Lung (tissue), 12 donors: ENCODE measurements around the gene KLHL26. TPM values are rescaled to one million over a fixed set of nuclear protein-coding genes. Genes with fewer than 3 reads are reported as not detected.

Source experiments
- ATAC-seq: fragments of 200-7000 bp; cut with Tn5 transposase; one replicate; pipeline ENCODE4 v1.9.1; 2020; ENCODE audit warnings: moderate number of reproducible peaks; ENCODE audit not compliant: insufficient read depth, low FRiP score
- DNase-seq, 3 donors: peaks; one replicate each; pipeline ENCODE4 v3.0.0-alpha.2; 2013 to 2017
- H3K27ac ChIP-seq, 2 donors: one replicate each; pipeline ENCODE4 v1.5.1; 2013; ENCODE audit warnings: mild to moderate bottlenecking in 2 of 2, moderate library complexity in 2 of 2, control low read depth in 1 of 2, inconsistent platforms in 1 of 2, low read depth in 1 of 2, low read length in 1 of 2
- H3K27me3 ChIP-seq, 3 donors: one replicate each; pipeline ENCODE4 v1.5.1; 2013; ENCODE audit warnings: low read length in 2 of 3; ENCODE audit not compliant: control insufficient read depth in 3 of 3, insufficient read depth in 3 of 3
- H3K36me3 ChIP-seq, 4 donors: one replicate each; pipeline ENCODE4 v1.5.1; 2013; ENCODE audit warnings: low read length in 4 of 4, mild to moderate bottlenecking in 1 of 4, moderate library complexity in 1 of 4; ENCODE audit not compliant: control insufficient read depth in 4 of 4, insufficient read depth in 4 of 4
- H3K4me1 ChIP-seq, 5 donors: one replicate each; pipeline ENCODE4 v1.5.1; 2013; ENCODE audit warnings: low read length in 5 of 5, mild to moderate bottlenecking in 2 of 5, moderate library complexity in 1 of 5; ENCODE audit not compliant: control insufficient read depth in 5 of 5, insufficient read depth in 5 of 5
- H3K4me3 ChIP-seq: one replicate; pipeline ENCODE4 v1.5.1; 2013; ENCODE audit warnings: mild to moderate bottlenecking, control low read depth, moderate library complexity
- H3K9ac ChIP-seq, 2 donors: one replicate each; pipeline ENCODE4 v1.5.1; 2013; ENCODE audit warnings: low read length in 2 of 2, control low read depth in 1 of 2; ENCODE audit not compliant: insufficient read depth in 1 of 2
- H3K9me3 ChIP-seq, 4 donors: one replicate each; pipeline ENCODE4 v1.5.1; 2013; ENCODE audit warnings: low read length in 3 of 4, mild to moderate bottlenecking in 1 of 4, moderate library complexity in 1 of 4; ENCODE audit not compliant: control insufficient read depth in 4 of 4, insufficient read depth in 3 of 4
- CTCF ChIP-seq: IDR thresholded peaks from 2 replicates; pipeline ENCODE4 v1.5.1; 2012; ENCODE audit warnings: mild to moderate bottlenecking; ENCODE audit errors: control extremely low read depth, extremely low read depth
- WGBS, 2 donors: extraction: QIAGEN DNeasy Blood & Tissue Kit; methylation state at CpG; one replicate each; pipeline ENCODE4 v1.1.7; 2013; 5-methylcytosine and 5-hydroxymethylcytosine counted together
- polyA plus RNA-seq, 2 donors: library from polyadenylated mRNA; stranded (reverse); fragments of 200-250 nt; gene quantifications; one replicate each; pipeline ENCODE4 v1.2.1, GENCODE V29; 2013
- total RNA-seq, 2 donors: library from RNA; depleted of rRNA in 1 of 2; stranded (reverse); fragments of >200 nt in 1 of 2; gene quantifications; one replicate each; pipeline ENCODE4 v1.2.1, GENCODE V29; 2014 to 2021
- donor health status: control.
- donor health status: control.
- donor health status: Bipolar disorder and iron deficiency.
- donor health status: healthy.
- donor health status: DM: yes; HTN: yes; CAD: no.

The KLHL26 gene
- total and polyA plus RNA-seq, 4 donors: 4.1 to 18.0 (median 8.4) TPM

- Histone ChIP-seq H3K4me3 (no peak overlapping the region), H3K27me3 (no peaks in the 10 kb centered on the region), H3K27ac (no peak overlapping the region), H3K4me1 (peaks cover 0 to 21% (median 7%) of the 10 kb centered on the region in 5 donors), H3K9ac (no peak overlapping the region), H3K9me3 (no peaks in the 10 kb centered on the region), H3K36me3 (peaks cover 0 to 4% (median 0%) of the 10 kb centered on the region in 4 donors)
- DNase-seq (no peak), ATAC-seq (no peak)
- WGBS, 2 donors: 89 to 92% methylated on average over 18 of the region's 18 CpGs
- TF ChIP-seq CTCF: no peak
Measured at GRCh38 chr19:18713550-18714117, 76.8 kb downstream of the KLHL26 start.

GRCh38 chr19:18715416-18715815 lies 78.6 kb downstream of the KLHL26 start:
- peaks cover 0 to 18% (median 9%) of the 10 kb centered on the region in 5 donors for H3K4me1 ChIP-seq
- TF ChIP-seq CTCF: no peak
- no peak for ATAC-seq
- peaks cover 0 to 4% (median 0%) of the 10 kb centered on the region in 4 donors for H3K36me3 ChIP-seq
- no peak overlapping the region for H3K4me3 ChIP-seq
- 80 to 90% methylated on average over 5 of the region's 5 CpGs for WGBS, 2 donors
- H3K9me3 ChIP-seq: no peaks in the 10 kb centered on the region
- H3K9ac ChIP-seq: no peak overlapping the region
- no peak for DNase-seq
- no peak overlapping the region for H3K27ac ChIP-seq
- no peaks in the 10 kb centered on the region for H3K27me3 ChIP-seq

GRCh38 chr19:18716857-18717256 lies 80.0 kb downstream of the KLHL26 start:
- no peak for TF ChIP-seq CTCF
- no peaks in the 10 kb centered on the region for H3K9me3 ChIP-seq
- DNase-seq (no peak), ATAC-seq (no peak)
- H3K4me1 ChIP-seq: peaks cover 0 to 7% (median 6%) of the 10 kb centered on the region in 5 donors
- H3K36me3 ChIP-seq: peaks cover 0 to 4% (median 0%) of the 10 kb centered on the region in 4 donors
- no peak overlapping the region for H3K27ac ChIP-seq
- H3K9ac ChIP-seq: no peak overlapping the region
- H3K27me3 ChIP-seq: no peaks in the 10 kb centered on the region
- H3K4me3 ChIP-seq: no peak overlapping the region
- 94 to 95% methylated on average over 6 of the region's 6 CpGs for WGBS, 2 donors

- Histone ChIP-seq H3K9ac (no peak overlapping the region), H3K36me3 (peaks cover 0 to 4% (median 0%) of the 10 kb centered on the region in 4 donors), H3K4me1 (peaks cover 0 to 7% (median 6%) of the 10 kb centered on the region in 5 donors), H3K27me3 (no peaks in the 10 kb centered on the region), H3K27ac (no peak overlapping the region), H3K4me3 (no peak overlapping the region), H3K9me3 (no peaks in the 10 kb centered on the region)
- TF ChIP-seq CTCF: no peak
- ATAC-seq (no peak), DNase-seq (no peak)
- 90 to 93% methylated on average over 10 of the region's 10 CpGs for WGBS, 2 donors
Measured at GRCh38 chr19:18717601-18718000, 80.8 kb downstream of the KLHL26 start.
